Activated CD8-positive, alpha-beta T cell treated with anti-CD3 and anti-CD28 coated beads for 36 hours (primary cell): ENCODE data around the gene CCND2. TPM values are rescaled to one million over a fixed set of nuclear protein-coding genes. Genes with fewer than 3 reads are reported as not detected.

ENCODE experiments used
- ATAC-seq: fragments of 200-7000 bp; cut with Tn5 transposase; one replicate; pipeline ENCODE4 v1.10.0; 2021; ENCODE audit warnings: mild to moderate bottlenecking, moderate library complexity
- CTCF ChIA-PET: fragments of 350-600 bp; sonication (Branson Sonifier 250); formaldehyde crosslinking; loops from one replicate; lab custom pipeline; 2021; ENCODE audit warnings: antibody characterized with exemption; lab: Charles Lee
- POLR2A ChIA-PET: fragments of 350-600 bp; sonication (Branson Sonifier 250); formaldehyde crosslinking; loops from one replicate; lab custom pipeline; 2021; ENCODE audit warnings: antibody characterized with exemption; lab: Charles Lee
- DNase-seq: peaks from one replicate; pipeline ENCODE4 v3.0.0-alpha.2; 2020
- H3K27ac Mint-ChIP-seq: one replicate; pipeline ENCODE4 v1.8.0; 2021; ENCODE audit warnings: mild to moderate bottlenecking, mixed read lengths
- H3K27me3 Mint-ChIP-seq: one replicate; pipeline ENCODE4 v1.8.0; 2021; ENCODE audit warnings: mixed read lengths
- H3K36me3 Mint-ChIP-seq: one replicate; pipeline ENCODE4 v1.8.0; 2021; ENCODE audit warnings: low read depth, mixed read lengths
- H3K4me1 Mint-ChIP-seq: one replicate; pipeline ENCODE4 v1.8.0; 2021; ENCODE audit warnings: low read depth, mixed read lengths
- H3K4me3 Mint-ChIP-seq: one replicate; pipeline ENCODE4 v1.8.0; 2021; ENCODE audit warnings: mild to moderate bottlenecking, moderate library complexity, mixed read lengths
- H3K9me3 Mint-ChIP-seq: one replicate; pipeline ENCODE4 v1.8.0; 2021; ENCODE audit warnings: mixed read lengths
- intact Hi-C: fragments of 100-400 bp; cut with micrococcal nuclease; formaldehyde crosslinking; loops from one replicate; pipeline ENCODE4 v1.10.0; 2022
- total RNA-seq, 2 experiments: library from RNA; stranded (reverse); gene quantifications; one replicate each; pipeline ENCODE4 v1.2.3, GENCODE V29; 2021
- TF ChIP-seq, protein P1 (sequence below): fragments of 200-600 bp; IDR thresholded peaks from one replicate; pipeline ENCODE4 v1.8.0; 2022; ENCODE audit warnings: antibody characterized with exemption, mild to moderate bottlenecking

CCND2 gene
- total RNA-seq, 2 experiments from 2014 or later = 617 to 639 TPM

DNA sequence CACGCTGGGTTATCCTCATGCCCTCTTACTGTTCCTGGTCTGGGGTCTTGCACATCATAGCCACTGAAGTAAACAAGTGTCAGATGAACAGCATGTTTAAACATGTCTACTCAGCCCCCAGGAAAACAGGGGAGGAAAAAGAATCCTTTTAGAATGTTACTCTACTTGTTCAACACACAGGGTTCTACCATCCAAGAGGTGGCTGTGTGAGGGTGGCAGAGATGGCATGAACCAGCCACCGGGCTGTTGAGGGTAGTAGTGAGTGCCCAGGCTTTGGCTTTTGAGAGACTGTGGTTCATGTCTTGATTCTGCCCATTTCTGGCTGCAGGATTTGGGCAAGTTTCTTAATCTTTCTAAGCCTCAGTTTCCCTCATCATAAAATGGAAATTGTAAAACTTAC, 21.6 kb upstream of the CCND2 start:
- ChIA-PET POLR2A (no interaction called here), CTCF (interaction anchor here (1.1 to 1.8 kb wide), 3 partner anchors 20 to 296 kb away, joined by 3 to 5 read pairs (median 3); no protein-coding TSS in a partner anchor)
- Mint-ChIP-seq H3K9me3 (no peaks in the 10 kb centered on the region), H3K27ac (no peak overlapping the region), H3K4me3 (no peak overlapping the region), H3K4me1 (peaks cover 25% of the 10 kb centered on the region), H3K36me3 (no peaks in the 10 kb centered on the region), H3K27me3 (peaks cover 4% of the 10 kb centered on the region)
- intact Hi-C loops = no loop called here
- no peak for ATAC-seq
- TF ChIP-seq, protein P1, sequence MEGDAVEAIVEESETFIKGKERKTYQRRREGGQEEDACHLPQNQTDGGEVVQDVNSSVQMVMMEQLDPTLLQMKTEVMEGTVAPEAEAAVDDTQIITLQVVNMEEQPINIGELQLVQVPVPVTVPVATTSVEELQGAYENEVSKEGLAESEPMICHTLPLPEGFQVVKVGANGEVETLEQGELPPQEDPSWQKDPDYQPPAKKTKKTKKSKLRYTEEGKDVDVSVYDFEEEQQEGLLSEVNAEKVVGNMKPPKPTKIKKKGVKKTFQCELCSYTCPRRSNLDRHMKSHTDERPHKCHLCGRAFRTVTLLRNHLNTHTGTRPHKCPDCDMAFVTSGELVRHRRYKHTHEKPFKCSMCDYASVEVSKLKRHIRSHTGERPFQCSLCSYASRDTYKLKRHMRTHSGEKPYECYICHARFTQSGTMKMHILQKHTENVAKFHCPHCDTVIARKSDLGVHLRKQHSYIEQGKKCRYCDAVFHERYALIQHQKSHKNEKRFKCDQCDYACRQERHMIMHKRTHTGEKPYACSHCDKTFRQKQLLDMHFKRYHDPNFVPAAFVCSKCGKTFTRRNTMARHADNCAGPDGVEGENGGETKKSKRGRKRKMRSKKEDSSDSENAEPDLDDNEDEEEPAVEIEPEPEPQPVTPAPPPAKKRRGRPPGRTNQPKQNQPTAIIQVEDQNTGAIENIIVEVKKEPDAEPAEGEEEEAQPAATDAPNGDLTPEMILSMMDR = no peak
- no peak for DNase-seq

DNA sequence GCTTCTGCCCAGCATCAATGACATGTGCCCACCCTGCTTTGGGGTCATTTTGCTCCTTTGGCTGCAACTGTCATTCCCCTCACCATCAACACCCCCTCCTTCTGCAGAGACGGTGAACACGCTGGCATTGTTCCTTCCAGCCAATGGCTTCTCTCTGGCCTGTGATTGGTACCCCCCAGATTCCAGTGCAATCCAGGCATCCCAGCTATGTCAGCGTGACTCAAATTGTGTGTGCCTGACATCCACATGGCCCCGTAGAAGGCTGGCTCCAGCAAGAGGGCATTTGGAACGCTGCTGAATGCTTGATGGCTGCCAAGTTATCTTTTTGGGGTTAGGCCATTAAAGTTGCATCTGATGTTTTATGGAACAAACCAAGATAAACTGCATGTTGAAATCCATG, 21.0 kb upstream of the CCND2 start:
- ChIA-PET CTCF (no interaction called here), POLR2A (interaction anchor here (0.9 kb wide), 1 partner anchor 9 kb away, joined by 4 read pairs; no protein-coding TSS in a partner anchor)
- intact Hi-C loops = no loop called here
- Mint-ChIP-seq H3K4me3 (no peak overlapping the region), H3K27ac (no peak overlapping the region), H3K9me3 (no peaks in the 10 kb centered on the region), H3K27me3 (peaks cover 4% of the 10 kb centered on the region), H3K36me3 (no peaks in the 10 kb centered on the region), H3K4me1 (peaks cover 30% of the 10 kb centered on the region)
- ATAC-seq (no peak), DNase-seq (no peak)
- TF ChIP-seq, protein P1 = no peak

DNA sequence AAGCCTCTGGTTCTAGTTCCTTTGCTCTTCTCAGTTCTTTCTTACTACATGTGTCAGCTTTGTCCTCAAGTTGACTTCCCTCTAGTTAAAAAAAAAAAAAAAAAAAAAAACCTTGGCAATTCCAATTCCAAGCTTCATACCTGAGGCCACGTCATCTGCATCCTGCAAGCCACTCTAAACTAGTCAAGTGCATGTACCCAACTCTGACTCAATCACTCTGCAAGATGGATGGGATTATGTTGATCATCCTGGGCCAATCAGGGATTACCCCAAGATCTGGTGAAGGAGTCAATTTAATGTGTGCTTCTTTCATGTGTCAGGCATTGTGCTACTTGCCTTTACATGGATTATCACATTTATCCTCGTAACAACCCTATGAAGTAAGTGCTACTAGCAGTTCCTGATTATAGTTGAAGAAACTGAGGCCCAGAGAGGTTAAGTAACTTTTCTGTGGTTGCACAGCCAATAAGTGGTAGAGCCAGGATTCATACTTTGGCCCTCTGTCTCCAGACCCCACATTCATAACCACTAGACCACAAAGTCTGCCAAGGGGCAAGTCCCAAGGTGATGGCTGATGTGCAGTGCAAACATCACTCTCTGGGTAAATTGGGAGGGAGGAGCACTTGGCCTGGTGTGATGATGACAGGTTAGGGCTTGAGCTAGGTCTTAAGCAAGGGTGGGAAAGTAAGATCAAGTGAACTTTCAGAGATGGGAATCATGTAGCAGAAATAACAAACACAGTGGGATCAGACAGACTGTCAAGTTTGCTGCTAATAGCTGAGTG, 17.3 kb upstream of the CCND2 start:
- intact Hi-C loops = no loop called here
- ChIA-PET POLR2A (interaction anchor here (1.2 to 1.7 kb wide), 2 partner anchors 20 to 92 kb away, joined by 4 read pairs; no protein-coding TSS in a partner anchor), CTCF (interaction anchor here (1.4 to 2.4 kb wide), 4 partner anchors 13 to 149 kb away, joined by 4 to 9 read pairs (median 5); no protein-coding TSS in a partner anchor)
- TF ChIP-seq, protein P1 = no peak
- no peak overlapping the region for H3K4me3 Mint-ChIP-seq
- H3K9me3 Mint-ChIP-seq = peaks cover 4% of the 10 kb centered on the region
- H3K4me1 Mint-ChIP-seq = peaks cover 22% of the 10 kb centered on the region
- no peak for ATAC-seq
- H3K27ac Mint-ChIP-seq = no peak overlapping the region
- DNase-seq = no peak
- peaks cover 4% of the 10 kb centered on the region for H3K27me3 Mint-ChIP-seq
- H3K36me3 Mint-ChIP-seq = peaks cover 3% of the 10 kb centered on the region

DNA sequence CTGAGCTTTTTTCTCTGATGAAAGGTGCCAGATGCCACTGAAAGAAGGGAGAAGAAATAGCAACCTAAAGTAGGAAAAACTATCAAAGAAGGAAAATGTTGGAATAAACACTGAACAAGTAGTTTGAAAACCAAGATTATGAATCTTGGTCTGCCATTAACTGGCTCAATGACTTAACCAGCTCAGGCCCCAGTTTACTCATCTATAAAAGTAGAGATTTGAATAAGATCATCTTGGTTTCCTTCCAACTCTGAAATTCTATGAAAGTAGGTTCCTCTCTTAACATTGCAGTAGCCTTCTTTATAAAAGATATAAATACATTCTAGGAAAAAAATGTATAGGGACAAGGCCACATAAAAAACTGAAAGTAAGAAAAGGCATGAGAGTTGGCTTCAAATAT, 16.1 kb upstream of the CCND2 start:
- Mint-ChIP-seq H3K36me3 (peaks cover 3% of the 10 kb centered on the region), H3K27me3 (peaks cover 4% of the 10 kb centered on the region), H3K4me3 (no peak overlapping the region), H3K27ac (no peak overlapping the region), H3K9me3 (peaks cover 4% of the 10 kb centered on the region), H3K4me1 (peaks cover 17% of the 10 kb centered on the region)
- DNase-seq (no peak), ATAC-seq (no peak)
- POLR2A ChIA-PET = interaction anchor here (1.1 to 1.7 kb wide), 4 partner anchors 15 to 93 kb away, joined by 3 to 11 read pairs (median 4); no protein-coding TSS in a partner anchor
- intact Hi-C loops = no loop called here
- CTCF ChIA-PET = interaction anchor here (1.1 to 2.2 kb wide), 4 partner anchors 19 to 200 kb away, joined by 3 to 9 read pairs (median 4); no protein-coding TSS in a partner anchor
- TF ChIP-seq, protein P1 = no peak

DNA sequence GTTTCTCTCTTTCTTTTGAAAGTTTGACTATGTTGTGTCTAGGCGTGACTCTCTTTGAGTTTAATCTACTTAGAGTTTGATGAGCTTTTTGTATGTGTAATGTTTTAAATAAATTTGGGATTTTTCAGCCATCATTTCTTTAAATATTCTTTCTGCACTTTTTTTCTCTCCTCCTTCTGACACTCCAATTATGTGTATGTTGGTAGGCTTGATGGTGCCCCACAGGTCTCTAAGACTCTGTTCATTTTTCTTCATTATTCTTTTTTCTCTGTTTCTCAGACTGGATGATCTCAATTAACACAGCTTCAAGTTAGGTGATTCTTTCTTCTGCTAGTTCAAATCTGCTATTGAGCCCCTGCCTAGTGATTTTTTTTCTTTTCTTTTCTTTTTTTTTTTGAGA, 14.5 kb upstream of the CCND2 start:
- DNase-seq (no peak), ATAC-seq (no peak)
- H3K36me3 Mint-ChIP-seq = peaks cover 3% of the 10 kb centered on the region
- POLR2A ChIA-PET = interaction anchor here (1.4 to 2.7 kb wide), 2 partner anchors 11 to 14 kb away, joined by 3 to 17 read pairs; partner anchors contain the start of gene CCND2
- CTCF ChIA-PET = interaction anchor here (0.5 kb wide), 1 partner anchor 19 kb away, joined by 3 read pairs; no protein-coding TSS in a partner anchor
- H3K4me3 Mint-ChIP-seq = no peak overlapping the region
- H3K27me3 Mint-ChIP-seq = no peaks in the 10 kb centered on the region
- peaks cover 4% of the 10 kb centered on the region for H3K9me3 Mint-ChIP-seq
- TF ChIP-seq, protein P1 = no peak
- intact Hi-C loops = no loop called here
- H3K27ac Mint-ChIP-seq = no peak overlapping the region
- H3K4me1 Mint-ChIP-seq = peaks cover 20% of the 10 kb centered on the region
